ENCODE measurements around the gene NCLN. TPM values are rescaled to one million over a fixed set of nuclear protein-coding genes. Genes with fewer than 3 reads are reported as not detected.

Gene NCLN
- total and polyA plus RNA-seq, 9 of the 15 experiments (the other 6 are each of a cell fraction or from before 2014, with no cell fraction given) = 3.8 to 126 (median 39.6) TPM

- TF ChIP-seq RAD51 (IDR thresholded peaks at IDR 0.05; ENCODE audit: borderline replicate concordance, low read depth) (no peak), CREB3L1 (IDR thresholded peaks at IDR 0.05; ENCODE audit: borderline replicate concordance, low read depth) (no peak), ZBTB26 (CRISPR knock-in tag; IDR thresholded peaks at IDR 0.05) (no peak), SLC30A9 (CRISPR knock-in tag; IDR thresholded peaks at IDR 0.05) (no peak), CXXC5 (CRISPR knock-in tag; IDR thresholded peaks at IDR 0.05) (peak; percentile 26; the same call in 1 of the 2 replicates), HNRNPLL (IDR thresholded peaks at IDR 0.05; ENCODE audit: low read depth, low read length, poor library complexity, severe bottlenecking) (no peak), HNRNPUL1 (IDR thresholded peaks at IDR 0.05; ENCODE audit: low read length) (no peak), ZNF589 (CRISPR knock-in tag; IDR thresholded peaks at IDR 0.05; ENCODE audit: low read depth) (no peak), IFI16 (CRISPR knock-in tag; IDR thresholded peaks at IDR 0.05) (no peak), SNAPC5 (CRISPR knock-in tag; IDR thresholded peaks at IDR 0.05) (no peak), ARID3A (IDR thresholded peaks at IDR 0.05; ENCODE audit: borderline replicate concordance, low read depth, low read length) (no peak), ZNF398 (CRISPR knock-in tag; IDR thresholded peaks at IDR 0.05) (no peak), ZNF324 (CRISPR knock-in tag; IDR thresholded peaks at IDR 0.05) (no peak), TGIF2 (CRISPR knock-in tag; IDR thresholded peaks at IDR 0.05) (no peak), ZBTB2 (IDR thresholded peaks at IDR 0.05) (no peak), ZNF253 (CRISPR knock-in tag; conservative IDR thresholded peaks at IDR 0.05) (no peak)
Observed at GRCh38 chr19:3224346-3225168, 38.8 kb downstream of the NCLN start, which contains the start of gene CELF5 (continued).
